GM20431 (cell line): ENCODE results near the gene C11orf87.

Source experiments
- in situ Hi-C: fragments of 300-500 bp; cut with MseI, MboI; formaldehyde crosslinking; loops from one replicate; pipeline ENCODE4 v1.15.0; 2020; ENCODE audit warnings: low sequenced_read_pairs; ENCODE audit not compliant: unreplicated experiment

Gene C11orf87

GRCh38 chr11:109435121-109435742 is 13.2 kb downstream of the C11orf87 start:
- in situ Hi-C loops: no loop called here

GRCh38 chr11:109439684-109440083 is 17.7 kb downstream of the C11orf87 start:
- in situ Hi-C loops: no loop called here

- in situ Hi-C loops: no loop called here
These were observed 21.1 kb downstream of the C11orf87 start for GRCh38 chr11:109443052-109443451.

GRCh38 chr11:109454857-109455256 is 32.9 kb downstream of the C11orf87 start:
- in situ Hi-C loops: no loop called here
